Liver (tissue), 9 donors: ENCODE measurements around the gene CSMD2. TPM values are rescaled to one million over a fixed set of nuclear protein-coding genes. Genes with fewer than 3 reads are reported as not detected.

ENCODE experiments used
- DNase-seq: peaks from one replicate; pipeline ENCODE4 v3.0.0-alpha.2; 2017; ENCODE audit warnings: low spot score
- H3K27ac ChIP-seq, 2 donors: one replicate each; pipeline ENCODE4 v1.7.0; 2013; ENCODE audit warnings: inconsistent platforms in 2 of 2, low read length in 2 of 2, control low read depth in 1 of 2, low read depth in 1 of 2, mild to moderate bottlenecking in 1 of 2
- H3K27me3 ChIP-seq, 4 donors: one replicate each; pipeline versions ENCODE4 v1.6.1 to v1.7.0; 2013; ENCODE audit warnings: low read length in 3 of 4, inconsistent platforms in 1 of 4, mild to moderate bottlenecking in 1 of 4, moderate library complexity in 1 of 4; ENCODE audit not compliant: control insufficient read depth in 4 of 4, insufficient read depth in 4 of 4
- H3K36me3 ChIP-seq, 4 donors: one replicate each; pipeline versions ENCODE4 v1.6.1 to v1.7.0; 2013; ENCODE audit warnings: low read length in 3 of 4, mild to moderate bottlenecking in 3 of 4, low read depth in 1 of 4, moderate library complexity in 1 of 4; ENCODE audit not compliant: control insufficient read depth in 4 of 4, insufficient read depth in 3 of 4
- H3K4me1 ChIP-seq, 4 donors: one replicate each; pipeline versions ENCODE4 v1.6.1 to v1.7.0; 2013; ENCODE audit warnings: low read length in 3 of 4, mild to moderate bottlenecking in 3 of 4, moderate library complexity in 1 of 4; ENCODE audit not compliant: control insufficient read depth in 4 of 4, insufficient read depth in 4 of 4
- H3K4me3 ChIP-seq, 3 donors: one replicate each; pipeline versions ENCODE4 v1.6.1 to v1.7.0; 2013; ENCODE audit warnings: low read length in 3 of 3, control low read depth in 1 of 3, low read depth in 1 of 3, mild to moderate bottlenecking in 1 of 3
- H3K9ac ChIP-seq, 2 donors: one replicate each; pipeline ENCODE4 v1.7.0; 2013; ENCODE audit warnings: low read length in 2 of 2, mild to moderate bottlenecking in 2 of 2, moderate library complexity in 2 of 2, control low read depth in 1 of 2, low read depth in 1 of 2
- H3K9me3 ChIP-seq, 4 donors: one replicate each; pipeline versions ENCODE4 v1.6.1 to v1.7.0; 2013; ENCODE audit warnings: low read length in 3 of 4; ENCODE audit not compliant: control insufficient read depth in 4 of 4
- ATF3 ChIP-seq: IDR thresholded peaks from 2 replicates; pipeline ENCODE4 v1.6.1; 2016; ENCODE audit warnings: antibody characterized with exemption
- CTCF ChIP-seq: fragments of 150-350 bp; IDR thresholded peaks from 2 replicates; pipeline ENCODE4 v1.5.1; 2017; ENCODE audit warnings: improper control_type of control experiment, low read depth, low read length; ENCODE audit not compliant: missing input control
- EGR1 ChIP-seq, 2 donors: IDR thresholded peaks; 2 replicates each; pipeline ENCODE4 v1.6.1; 2016 to 2018; ENCODE audit warnings: antibody characterized with exemption in 2 of 2, low read depth in 2 of 2
- FOXA1 ChIP-seq: IDR thresholded peaks from 2 replicates; pipeline ENCODE4 v1.6.1; 2016; ENCODE audit warnings: antibody characterized with exemption
- FOXA2 ChIP-seq: IDR thresholded peaks from 2 replicates; pipeline ENCODE4 v1.6.1; 2016; ENCODE audit warnings: antibody characterized with exemption
- HNF4A ChIP-seq, 2 donors: conservative IDR thresholded peaks; 2 replicates each; pipeline ENCODE4 v1.6.1; 2016; ENCODE audit warnings: antibody characterized with exemption in 2 of 2, mild to moderate bottlenecking in 2 of 2
- HNF4G ChIP-seq: IDR thresholded peaks from 2 replicates; pipeline ENCODE4 v1.6.1; 2016; ENCODE audit warnings: antibody characterized with exemption
- JUND ChIP-seq, 2 donors: IDR thresholded peaks; 2 replicates each; pipeline ENCODE4 v1.6.1; 2016; ENCODE audit warnings: antibody characterized with exemption in 2 of 2
- NR2F2 ChIP-seq: IDR thresholded peaks from 2 replicates; pipeline ENCODE4 v1.6.1; 2016; ENCODE audit warnings: antibody characterized with exemption
- RAD21 ChIP-seq, 2 donors: IDR thresholded peaks; 2 replicates each; pipeline ENCODE4 v1.6.1; 2016; ENCODE audit warnings: antibody characterized with exemption in 2 of 2, mild to moderate bottlenecking in 2 of 2
- RXRA ChIP-seq, 2 donors: IDR thresholded peaks; 2 replicates each; pipeline ENCODE4 v1.6.1; 2017 to 2018; ENCODE audit warnings: antibody characterized with exemption in 2 of 2, mild to moderate bottlenecking in 1 of 2
- SP1 ChIP-seq: IDR thresholded peaks from 2 replicates; pipeline ENCODE4 v1.6.1; 2018; ENCODE audit warnings: antibody characterized with exemption, mild to moderate bottlenecking
- TAF1 ChIP-seq: conservative IDR thresholded peaks from 2 replicates; pipeline ENCODE4 v1.6.1; 2016; ENCODE audit warnings: antibody characterized with exemption, mild to moderate bottlenecking
- YY1 ChIP-seq: IDR thresholded peaks from 2 replicates; pipeline ENCODE4 v1.6.1; 2016; ENCODE audit warnings: antibody characterized with exemption, mild to moderate bottlenecking
- WGBS: extraction: QIAGEN DNeasy Blood & Tissue Kit; methylation state at CpG from one replicate; pipeline ENCODE4 v1.1.7; 2013; 5-methylcytosine and 5-hydroxymethylcytosine counted together
- polyA plus RNA-seq, 2 donors: library from polyadenylated mRNA; stranded (reverse) in 1 of 2; unstranded in 1 of 2; fragments of 200-250 nt in 1 of 2; fragments of >200 nt in 1 of 2; fragmentation: Nextera tagmentation in 1 of 2; extraction: Ambion mirVana in 1 of 2; gene quantifications; one replicate each; pipeline versions ENCODE4 v1.2.1 to v1.2.3, GENCODE V29; 2013 to 2015
- total RNA-seq, 2 donors: library from RNA; depleted of rRNA; stranded (reverse); fragments of >200 nt; gene quantifications; one replicate each; pipeline ENCODE4 v1.2.3, GENCODE V29; 2014
- TF ChIP-seq, protein P1 (sequence below): IDR thresholded peaks from 2 replicates; pipeline ENCODE4 v1.6.1; 2016; ENCODE audit warnings: antibody characterized with exemption
- TF ChIP-seq, protein P2 (sequence below): IDR thresholded peaks from 2 replicates; pipeline ENCODE4 v1.6.1; 2016; ENCODE audit warnings: antibody characterized with exemption, mild to moderate bottlenecking
- TF ChIP-seq, protein P3 (sequence below): IDR thresholded peaks from 2 replicates; pipeline ENCODE4 v1.6.1; 2016; ENCODE audit warnings: antibody characterized with exemption
- donor health status: healthy.
- donor health status: healthy.
- donor health status: healthy.
- donor health status: healthy.
- donor health status: healthy.

Gene CSMD2
- total and polyA plus RNA-seq, 4 donors = 0.08 to 0.09 TPM; not detected in 2

- TF ChIP-seq, protein P1, sequence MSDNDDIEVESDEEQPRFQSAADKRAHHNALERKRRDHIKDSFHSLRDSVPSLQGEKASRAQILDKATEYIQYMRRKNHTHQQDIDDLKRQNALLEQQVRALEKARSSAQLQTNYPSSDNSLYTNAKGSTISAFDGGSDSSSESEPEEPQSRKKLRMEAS = no peak
- TF ChIP-seq HNF4A (conservative IDR thresholded peaks at IDR 0.05) = no peak
- H3K9ac ChIP-seq = no peak overlapping the region
- no peak overlapping the region for H3K4me3 ChIP-seq
- no peaks in the 10 kb centered on the region for H3K9me3 ChIP-seq
- no peaks in the 10 kb centered on the region for H3K36me3 ChIP-seq
- no peaks in the 10 kb centered on the region for H3K4me1 ChIP-seq
- WGBS = 77% methylated on average over 6 of the region's 6 CpGs
- no peak overlapping the region for H3K27ac ChIP-seq
- DNase-seq = no peak
- peaks cover 0 to 4% (median 0%) of the 10 kb centered on the region in 4 donors for H3K27me3 ChIP-seq
These were observed 35.4 kb downstream of the CSMD2 start for GRCh38 chr1:34129630-34130029.

- no peaks in the 10 kb centered on the region for H3K9me3 ChIP-seq
- no peaks in the 10 kb centered on the region for H3K36me3 ChIP-seq
- H3K4me3 ChIP-seq = no peak overlapping the region
- no peak overlapping the region for H3K27ac ChIP-seq
- WGBS = 87% methylated on average over 13 of the region's 13 CpGs
- DNase-seq = no peak
- TF ChIP-seq JUND (IDR thresholded peaks at IDR 0.05) = no peak
- TF ChIP-seq RAD21 (IDR thresholded peaks at IDR 0.05) = no peak
- TF ChIP-seq YY1 = no peak
- no peak for TF ChIP-seq HNF4G
- H3K27me3 ChIP-seq = peaks cover 0 to 4% (median 0%) of the 10 kb centered on the region in 4 donors
- no peaks in the 10 kb centered on the region for H3K4me1 ChIP-seq
- no peak overlapping the region for H3K9ac ChIP-seq
These were observed 36.7 kb downstream of the CSMD2 start for GRCh38 chr1:34128186-34128889.

DNA sequence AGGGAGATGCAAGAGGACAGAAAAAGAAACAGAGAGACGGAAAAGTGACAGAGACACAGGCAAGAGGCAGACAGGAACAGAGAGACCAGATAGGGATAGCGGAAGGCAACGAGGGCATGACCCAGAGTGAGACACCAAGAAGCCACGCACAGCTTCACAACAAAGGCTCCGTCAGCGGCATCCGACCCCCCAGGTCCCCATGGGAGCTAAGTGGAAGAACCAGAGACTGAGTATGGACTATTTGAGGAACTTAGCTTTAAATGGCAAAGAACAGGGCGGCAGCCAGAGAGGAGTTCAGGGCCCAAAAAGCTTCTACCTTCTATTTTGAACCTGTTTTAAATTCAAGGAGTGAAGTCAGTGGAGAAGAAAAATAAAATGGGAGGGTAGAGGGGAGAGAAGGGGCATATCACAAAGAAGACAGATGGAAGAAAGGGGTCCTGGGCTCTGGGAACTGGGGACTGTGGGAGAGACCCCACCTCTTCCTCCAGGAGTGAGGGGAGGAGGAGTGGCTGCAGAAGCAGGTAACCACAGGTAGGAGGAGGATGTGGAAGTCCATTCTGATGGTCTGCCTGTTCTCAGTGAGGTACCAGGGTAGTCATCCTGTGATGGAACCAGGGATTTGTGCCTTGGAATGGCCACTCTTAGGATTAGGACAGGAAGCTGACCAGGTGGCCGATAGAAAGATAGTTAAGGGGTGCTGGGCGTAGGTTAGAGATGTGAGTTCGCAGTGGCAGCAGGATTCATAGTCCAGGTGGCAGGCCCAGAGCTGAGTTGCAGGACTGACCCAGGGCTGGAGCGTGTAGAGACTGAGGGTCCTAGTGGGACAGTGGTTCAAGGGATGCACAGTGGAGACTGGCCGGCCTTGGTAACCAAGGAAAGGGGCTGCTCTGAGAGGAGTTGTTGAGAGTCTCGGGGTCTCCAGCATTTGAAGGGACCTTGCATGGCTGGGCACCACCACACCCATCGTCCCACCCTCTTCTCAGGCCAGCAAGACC, 37.7 kb downstream of the CSMD2 start:
- H3K27me3 ChIP-seq = peaks cover 0 to 4% (median under 1%) of the 10 kb centered on the region in 4 donors
- H3K9ac ChIP-seq = no peak overlapping the region
- H3K4me1 ChIP-seq = no peaks in the 10 kb centered on the region
- H3K9me3 ChIP-seq = no peaks in the 10 kb centered on the region
- no peak for DNase-seq
- no peak overlapping the region for H3K4me3 ChIP-seq
- 74% methylated on average over 15 of the region's 15 CpGs for WGBS
- no peak overlapping the region for H3K27ac ChIP-seq
- H3K36me3 ChIP-seq = no peaks in the 10 kb centered on the region
- TF ChIP-seq HNF4A (conservative IDR thresholded peaks at IDR 0.05) (no peak), EGR1 (IDR thresholded peaks at IDR 0.05; ENCODE audit: low read depth in 2 of 2) (no peak), HNF4G (no peak), RAD21 (IDR thresholded peaks at IDR 0.05) (no peak), NR2F2 (no peak), CTCF (no peak), FOXA2 (no peak), TAF1 (no peak), FOXA1 (no peak), ATF3 (no peak), RXRA (IDR thresholded peaks at IDR 0.05) (no peak), JUND (IDR thresholded peaks at IDR 0.05) (no peak), SP1 (no peak)
- TF ChIP-seq, protein P2, sequence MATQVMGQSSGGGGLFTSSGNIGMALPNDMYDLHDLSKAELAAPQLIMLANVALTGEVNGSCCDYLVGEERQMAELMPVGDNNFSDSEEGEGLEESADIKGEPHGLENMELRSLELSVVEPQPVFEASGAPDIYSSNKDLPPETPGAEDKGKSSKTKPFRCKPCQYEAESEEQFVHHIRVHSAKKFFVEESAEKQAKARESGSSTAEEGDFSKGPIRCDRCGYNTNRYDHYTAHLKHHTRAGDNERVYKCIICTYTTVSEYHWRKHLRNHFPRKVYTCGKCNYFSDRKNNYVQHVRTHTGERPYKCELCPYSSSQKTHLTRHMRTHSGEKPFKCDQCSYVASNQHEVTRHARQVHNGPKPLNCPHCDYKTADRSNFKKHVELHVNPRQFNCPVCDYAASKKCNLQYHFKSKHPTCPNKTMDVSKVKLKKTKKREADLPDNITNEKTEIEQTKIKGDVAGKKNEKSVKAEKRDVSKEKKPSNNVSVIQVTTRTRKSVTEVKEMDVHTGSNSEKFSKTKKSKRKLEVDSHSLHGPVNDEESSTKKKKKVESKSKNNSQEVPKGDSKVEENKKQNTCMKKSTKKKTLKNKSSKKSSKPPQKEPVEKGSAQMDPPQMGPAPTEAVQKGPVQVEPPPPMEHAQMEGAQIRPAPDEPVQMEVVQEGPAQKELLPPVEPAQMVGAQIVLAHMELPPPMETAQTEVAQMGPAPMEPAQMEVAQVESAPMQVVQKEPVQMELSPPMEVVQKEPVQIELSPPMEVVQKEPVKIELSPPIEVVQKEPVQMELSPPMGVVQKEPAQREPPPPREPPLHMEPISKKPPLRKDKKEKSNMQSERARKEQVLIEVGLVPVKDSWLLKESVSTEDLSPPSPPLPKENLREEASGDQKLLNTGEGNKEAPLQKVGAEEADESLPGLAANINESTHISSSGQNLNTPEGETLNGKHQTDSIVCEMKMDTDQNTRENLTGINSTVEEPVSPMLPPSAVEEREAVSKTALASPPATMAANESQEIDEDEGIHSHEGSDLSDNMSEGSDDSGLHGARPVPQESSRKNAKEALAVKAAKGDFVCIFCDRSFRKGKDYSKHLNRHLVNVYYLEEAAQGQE = no peak
- TF ChIP-seq, protein P3, sequence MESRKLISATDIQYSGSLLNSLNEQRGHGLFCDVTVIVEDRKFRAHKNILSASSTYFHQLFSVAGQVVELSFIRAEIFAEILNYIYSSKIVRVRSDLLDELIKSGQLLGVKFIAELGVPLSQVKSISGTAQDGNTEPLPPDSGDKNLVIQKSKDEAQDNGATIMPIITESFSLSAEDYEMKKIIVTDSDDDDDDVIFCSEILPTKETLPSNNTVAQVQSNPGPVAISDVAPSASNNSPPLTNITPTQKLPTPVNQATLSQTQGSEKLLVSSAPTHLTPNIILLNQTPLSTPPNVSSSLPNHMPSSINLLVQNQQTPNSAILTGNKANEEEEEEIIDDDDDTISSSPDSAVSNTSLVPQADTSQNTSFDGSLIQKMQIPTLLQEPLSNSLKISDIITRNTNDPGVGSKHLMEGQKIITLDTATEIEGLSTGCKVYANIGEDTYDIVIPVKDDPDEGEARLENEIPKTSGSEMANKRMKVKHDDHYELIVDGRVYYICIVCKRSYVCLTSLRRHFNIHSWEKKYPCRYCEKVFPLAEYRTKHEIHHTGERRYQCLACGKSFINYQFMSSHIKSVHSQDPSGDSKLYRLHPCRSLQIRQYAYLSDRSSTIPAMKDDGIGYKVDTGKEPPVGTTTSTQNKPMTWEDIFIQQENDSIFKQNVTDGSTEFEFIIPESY = no peak
- TF ChIP-seq, protein P1 = no peak
